Ectodermal cell (in vitro differentiated cells): Measurements from ENCODE around the gene GJD3. TPM values are rescaled to one million over a fixed set of nuclear protein-coding genes. Genes with fewer than 3 reads are reported as not detected.
"Not testable (repeated sequence)": the region's sequence is repeated elsewhere in the genome, so short reads cannot be mapped to it uniquely, and the experiment has no call there.

Experiments used
- H3K27ac ChIP-seq: 2 replicates; pipeline ENCODE4 v1.7.0; 2013; ENCODE audit warnings: mild to moderate bottlenecking, low read depth, low read length; ENCODE audit not compliant: insufficient read depth, poor library complexity, severe bottlenecking
- H3K27me3 ChIP-seq: 2 replicates; pipeline ENCODE4 v1.7.0; 2013; ENCODE audit warnings: mild to moderate bottlenecking, low read length; ENCODE audit not compliant: insufficient read depth, control insufficient read depth, poor library complexity, severe bottlenecking
- H3K36me3 ChIP-seq: one replicate; pipeline ENCODE4 v1.7.0; 2013; ENCODE audit warnings: low read length; ENCODE audit not compliant: control insufficient read depth, insufficient read depth
- H3K4me1 ChIP-seq: one replicate; pipeline ENCODE4 v1.7.0; 2013; ENCODE audit warnings: low read length; ENCODE audit not compliant: control insufficient read depth, insufficient read depth
- H3K4me3 ChIP-seq: 2 replicates; pipeline ENCODE4 v1.7.0; 2013; ENCODE audit warnings: low read depth, low read length, control low read depth; ENCODE audit not compliant: insufficient read depth
- H3K9me3 ChIP-seq: 2 replicates; pipeline ENCODE4 v1.7.0; 2013; ENCODE audit warnings: mild to moderate bottlenecking, low read length, moderate library complexity; ENCODE audit not compliant: control insufficient read depth
- WGBS, 2 experiments: methylation state at CpG; one replicate each; pipeline ENCODE4 v1.1.7; 2013; ENCODE audit warnings: missing lambda C conversion rate in 2 of 2; 5-methylcytosine and 5-hydroxymethylcytosine counted together
- polyA plus RNA-seq, 4 experiments: library from polyadenylated mRNA; stranded (reverse); fragments of 50-300 nt; gene quantifications; one replicate each; pipeline ENCODE4 v1.2.3, GENCODE V29; 2013

Gene GJD3
- not detected for polyA plus RNA-seq (2013, experiment 1 of 4)
- polyA plus RNA-seq (2013, experiment 2 of 4), result 0.46 TPM
- polyA plus RNA-seq (2013, experiment 3 of 4), result 0.32 TPM
- polyA plus RNA-seq (2013, experiment 4 of 4), result not detected

GRCh38 chr17:40364121-40364861 lies at the start of gene GJD3:
Gene GJD3 (minus strand): TSS chr17:40364737. CDS start chr17:40363815, 922 bp downstream.
- Histone ChIP-seq H3K4me1 (peaks cover 10% of the 10 kb centered on the region), H3K27ac (no peak within 1 kb of the TSS), H3K4me3 (peak within 1 kb of the TSS; percentile 51), H3K9me3 (no peaks in the 10 kb centered on the region), H3K36me3 (no peaks in the 10 kb centered on the region), H3K27me3 (peaks cover 41% of the 10 kb centered on the region)
- WGBS, 2 experiments, result 47 to 48% methylated on average over 22 of the region's 22 CpGs

- Histone ChIP-seq H3K4me1 (peaks cover 10% of the 10 kb centered on the region), H3K36me3 (peaks cover 36% of the 10 kb centered on the region)
- not testable (repeated sequence) for H3K4me3 ChIP-seq, H3K9me3 ChIP-seq, H3K27me3 ChIP-seq, H3K27ac ChIP-seq
- WGBS, 2 experiments, result 85 to 95% methylated on average over 4 of the region's 4 CpGs
These were observed 49.8 kb upstream of the GJD3 start for GRCh38 chr17:40414312-40414711.

- no peak overlapping the region for H3K27ac ChIP-seq
- peaks cover 47% of the 10 kb centered on the region for H3K36me3 ChIP-seq
- peaks cover 10% of the 10 kb centered on the region for H3K4me1 ChIP-seq
- no peaks in the 10 kb centered on the region for H3K27me3 ChIP-seq
- H3K4me3 ChIP-seq, result no peak overlapping the region
- no peaks in the 10 kb centered on the region for H3K9me3 ChIP-seq
These were observed 48.3 kb upstream of the GJD3 start for GRCh38 chr17:40412880-40413279.

GRCh38 chr17:40411821-40412220 lies 47.3 kb upstream of the GJD3 start:
- Histone ChIP-seq H3K36me3 (peaks cover 57% of the 10 kb centered on the region), H3K9me3 (no peaks in the 10 kb centered on the region), H3K27ac (no peak overlapping the region), H3K27me3 (no peaks in the 10 kb centered on the region), H3K4me3 (no peak overlapping the region), H3K4me1 (peaks cover 10% of the 10 kb centered on the region)
- 94 to 97% methylated on average over 4 of the region's 4 CpGs for WGBS, 2 experiments

- Histone ChIP-seq H3K27me3 (no peaks in the 10 kb centered on the region), H3K9me3 (no peaks in the 10 kb centered on the region), H3K27ac (no peak overlapping the region), H3K4me3 (no peak overlapping the region), H3K36me3 (peaks cover 67% of the 10 kb centered on the region), H3K4me1 (no peaks in the 10 kb centered on the region)
- 85 to 91% methylated on average over 1 of the region's 1 CpG for WGBS, 2 experiments
These were observed 45.5 kb upstream of the GJD3 start for GRCh38 chr17:40410082-40410481.

GRCh38 chr17:40409540-40409939 lies 45.0 kb upstream of the GJD3 start:
- H3K27ac ChIP-seq, H3K9me3 ChIP-seq, H3K27me3 ChIP-seq, H3K4me1 ChIP-seq, H3K4me3 ChIP-seq: not testable (repeated sequence)
- WGBS, 2 experiments, result 95 to 97% methylated on average over 4 of the region's 4 CpGs
- peaks cover 67% of the 10 kb centered on the region for H3K36me3 ChIP-seq

- Histone ChIP-seq H3K27me3 (no peaks in the 10 kb centered on the region), H3K4me3 (no peak overlapping the region), H3K27ac (no peak overlapping the region), H3K36me3 (peaks cover 78% of the 10 kb centered on the region), H3K9me3 (no peaks in the 10 kb centered on the region), H3K4me1 (no peaks in the 10 kb centered on the region)
- WGBS, 2 experiments, result 93 to 100% methylated on average over 2 to 3 of the region's 3 CpGs
These were observed 42.9 kb upstream of the GJD3 start for GRCh38 chr17:40407460-40407859.

GRCh38 chr17:40404003-40404402 lies 39.5 kb upstream of the GJD3 start:
- Histone ChIP-seq H3K4me1 (no peaks in the 10 kb centered on the region), H3K27ac (no peak overlapping the region), H3K4me3 (no peak overlapping the region), H3K9me3 (no peaks in the 10 kb centered on the region), H3K36me3 (peaks cover 76% of the 10 kb centered on the region), H3K27me3 (no peaks in the 10 kb centered on the region)
- WGBS, 2 experiments, result 96 to 97% methylated on average over 3 of the region's 3 CpGs

GRCh38 chr17:40402668-40403067 lies 38.1 kb upstream of the GJD3 start:
- Histone ChIP-seq H3K36me3 (peaks cover 73% of the 10 kb centered on the region), H3K4me1 (no peaks in the 10 kb centered on the region), H3K27me3 (no peaks in the 10 kb centered on the region), H3K27ac (no peak overlapping the region), H3K4me3 (no peak overlapping the region), H3K9me3 (no peaks in the 10 kb centered on the region)
- 98 to 100% methylated on average over 1 of the region's 1 CpG for WGBS, 2 experiments

- no peaks in the 10 kb centered on the region for H3K4me1 ChIP-seq
- WGBS, 2 experiments, result 93 to 94% methylated on average over 4 of the region's 4 CpGs
- H3K27me3 ChIP-seq, result no peaks in the 10 kb centered on the region
- no peaks in the 10 kb centered on the region for H3K9me3 ChIP-seq
- H3K27ac ChIP-seq, result no peak overlapping the region
- no peak overlapping the region for H3K4me3 ChIP-seq
- peaks cover 80% of the 10 kb centered on the region for H3K36me3 ChIP-seq
These were observed 34.6 kb upstream of the GJD3 start for GRCh38 chr17:40399185-40399584.
